Gastrocnemius medialis (tissue), 4 donors: ENCODE data around the gene ARMC6. TPM values are rescaled to one million over a fixed set of nuclear protein-coding genes. Genes with fewer than 3 reads are reported as not detected.
A peak's percentile ranks its signal among the peaks of the same experiment; 100 is the strongest.

ENCODE experiments used
- ATAC-seq, 2 donors: fragments of 150-250 bp; one replicate each; pipeline ENCODE4 v1.9.1; 2016
- DNase-seq, 2 donors: peaks; one replicate each; pipeline ENCODE4 v3.0.0-alpha.2; 2019
- H3K27ac ChIP-seq, 4 donors: fragments of 200-600 bp; sonication (generic); 1 replicate in 1 of 4; 2 replicates in 3 of 4; pipeline ENCODE4 v1.5.1; 2016 to 2018; ENCODE audit warnings: mild to moderate bottlenecking in 2 of 4, moderate library complexity in 1 of 4
- H3K27me3 ChIP-seq, 3 donors: fragments of 200-600 bp; sonication (generic) in 2 of 3; 1 replicate in 1 of 3; 2 replicates in 2 of 3; pipeline versions ENCODE4 v1.5.1 to v1.6.0; 2016 to 2019; ENCODE audit warnings: mild to moderate bottlenecking in 1 of 3, moderate library complexity in 1 of 3
- H3K36me3 ChIP-seq, 2 donors: fragments of 200-600 bp; sonication (generic) in 1 of 2; one replicate each; pipeline ENCODE4 v1.5.1; 2017 to 2018
- H3K4me1 ChIP-seq, 2 donors: fragments of 200-600 bp; sonication (generic) in 1 of 2; one replicate each; pipeline ENCODE4 v1.5.1; 2016 to 2017; ENCODE audit warnings: mild to moderate bottlenecking in 2 of 2
- H3K4me3 ChIP-seq, 4 donors: fragments of 200-600 bp; sonication (generic) in 3 of 4; 1 replicate in 1 of 4; 2 replicates in 3 of 4; pipeline ENCODE4 v1.5.1; 2016 to 2019; ENCODE audit warnings: mild to moderate bottlenecking in 2 of 4
- H3K9me3 ChIP-seq, 3 donors: fragments of 200-600 bp; sonication (generic) in 2 of 3; 1 replicate in 1 of 3; 2 replicates in 2 of 3; pipeline ENCODE4 v1.5.1; 2016 to 2019
- CTCF ChIP-seq, 5 experiments: fragments of 450-650 bp in 3 of 5; fragments of 200-600 bp in 2 of 5; sonication (generic) in 2 of 5; IDR thresholded peaks in 4 of 5; conservative IDR thresholded peaks in 1 of 5; 1 replicate in 4 of 5; 2 replicates in 1 of 5; pipeline ENCODE4 v1.5.1; 2016 to 2019; ENCODE audit warnings: antibody characterized with exemption in 5 of 5, mild to moderate bottlenecking in 3 of 5, moderate library complexity in 3 of 5
- POLR2A ChIP-seq, 2 donors: fragments of 450-650 bp; IDR thresholded peaks; one replicate each; pipeline ENCODE4 v1.6.1; 2017; ENCODE audit warnings: antibody characterized with exemption in 2 of 2, mild to moderate bottlenecking in 2 of 2, moderate library complexity in 2 of 2
- in situ Hi-C, 4 donors: fragments of 200-750 bp; cut with MboI; loops; one replicate each; pipeline versions ENCODE4 v1.15.0 to v1.8.0; 2017; ENCODE audit warnings: low sequenced_read_pairs in 4 of 4
- intact Hi-C: fragments of 100-400 bp; cut with DNase I; formaldehyde crosslinking; loops from one replicate; pipeline ENCODE4 v1.15.1; 2023; ENCODE audit warnings: low total_unique reads
- total RNA-seq, 4 donors: library from RNA; depleted of rRNA; stranded (reverse); fragments of >200 nt; gene quantifications; one replicate each; pipeline versions ENCODE4 v1.1.0 to v1.2.3, GENCODE V29; 2016

The ARMC6 gene
- total RNA-seq, 4 donors from 2014 or later, result 18.2 to 35.7 (median 25.2) TPM

GRCh38 chr19:19039901-19040300 is 6.5 kb downstream of the ARMC6 start:
- peaks cover 7 to 22% of the 10 kb centered on the region in 2 donors for H3K4me1 ChIP-seq
- no peaks in the 10 kb centered on the region for H3K27me3 ChIP-seq
- intact Hi-C loops, result loop anchor here (10.0 kb wide), 1 partner anchor 145 kb away; the partner anchor contains the start of gene CERS1
- no peak for DNase-seq
- H3K36me3 ChIP-seq, result peaks cover 0 to 19% of the 10 kb centered on the region in 2 donors
- no peak for ATAC-seq
- in situ Hi-C loops, result no loop called here
- no peak overlapping the region for H3K4me3 ChIP-seq
- TF ChIP-seq POLR2A (IDR thresholded peaks at IDR 0.05) (no peak), CTCF (IDR thresholded peaks at IDR 0.05 in 4 of 5, conservative IDR thresholded peaks at IDR 0.05 in 1 of 5) (no peak)
- H3K9me3 ChIP-seq, result no peaks in the 10 kb centered on the region
- peak overlapping the region in 1 of 4 donors; percentile 27 for H3K27ac ChIP-seq

- H3K27ac ChIP-seq, result peak overlapping the region in 2 of 4 donors; percentile 21 to 27
- TF ChIP-seq CTCF (IDR thresholded peaks at IDR 0.05 in 4 of 5, conservative IDR thresholded peaks at IDR 0.05 in 1 of 5) (no peak), POLR2A (IDR thresholded peaks at IDR 0.05) (no peak)
- H3K4me3 ChIP-seq, result no peak overlapping the region
- peak; percentile 49 to 69 for ATAC-seq
- H3K27me3 ChIP-seq, result no peaks in the 10 kb centered on the region
- intact Hi-C loops (no loop called here), in situ Hi-C loops (no loop called here)
- peak in 1 of 2 donors; percentile 71 for DNase-seq
- peaks cover 0 to 21% of the 10 kb centered on the region in 2 donors for H3K36me3 ChIP-seq
- no peaks in the 10 kb centered on the region for H3K9me3 ChIP-seq
- H3K4me1 ChIP-seq, result peaks cover 4 to 17% of the 10 kb centered on the region in 2 donors
These were observed 7.0 kb downstream of the ARMC6 start for GRCh38 chr19:19040417-19040816.

GRCh38 chr19:19042732-19043280 is 9.4 kb downstream of the ARMC6 start:
- Histone ChIP-seq H3K27ac (no peak overlapping the region), H3K27me3 (no peaks in the 10 kb centered on the region), H3K36me3 (peaks cover 0 to 21% of the 10 kb centered on the region in 2 donors), H3K4me1 (peaks cover 4 to 6% of the 10 kb centered on the region in 2 donors), H3K4me3 (no peak overlapping the region), H3K9me3 (no peaks in the 10 kb centered on the region)
- ATAC-seq (no peak), DNase-seq (no peak)
- intact Hi-C loops (no loop called here), in situ Hi-C loops (no loop called here)
- no peak for TF ChIP-seq CTCF (IDR thresholded peaks at IDR 0.05 in 4 of 5, conservative IDR thresholded peaks at IDR 0.05 in 1 of 5)
- no peak for TF ChIP-seq POLR2A (IDR thresholded peaks at IDR 0.05)

GRCh38 chr19:19043481-19043880 is 10.1 kb downstream of the ARMC6 start:
- H3K4me1 ChIP-seq, result peaks cover 4 to 6% of the 10 kb centered on the region in 2 donors
- H3K27me3 ChIP-seq, result no peaks in the 10 kb centered on the region
- no peak overlapping the region for H3K4me3 ChIP-seq
- TF ChIP-seq CTCF (IDR thresholded peaks at IDR 0.05 in 4 of 5, conservative IDR thresholded peaks at IDR 0.05 in 1 of 5), result no peak
- no peak for TF ChIP-seq POLR2A (IDR thresholded peaks at IDR 0.05)
- peaks cover 0 to 21% of the 10 kb centered on the region in 2 donors for H3K36me3 ChIP-seq
- no peaks in the 10 kb centered on the region for H3K9me3 ChIP-seq
- no peak for DNase-seq
- in situ Hi-C loops, result no loop called here
- intact Hi-C loops, result no loop called here
- ATAC-seq, result no peak
- no peak overlapping the region for H3K27ac ChIP-seq

- in situ Hi-C loops (no loop called here), intact Hi-C loops (no loop called here)
- no peak for DNase-seq
- H3K9me3 ChIP-seq, result no peaks in the 10 kb centered on the region
- peaks cover 0 to 21% of the 10 kb centered on the region in 2 donors for H3K36me3 ChIP-seq
- H3K4me1 ChIP-seq, result peaks cover 4 to 6% of the 10 kb centered on the region in 2 donors
- no peak for TF ChIP-seq CTCF (IDR thresholded peaks at IDR 0.05 in 4 of 5, conservative IDR thresholded peaks at IDR 0.05 in 1 of 5)
- no peak for TF ChIP-seq POLR2A (IDR thresholded peaks at IDR 0.05)
- H3K4me3 ChIP-seq, result no peak overlapping the region
- no peak for ATAC-seq
- no peak overlapping the region for H3K27ac ChIP-seq
- H3K27me3 ChIP-seq, result no peaks in the 10 kb centered on the region
These were observed 10.5 kb downstream of the ARMC6 start for GRCh38 chr19:19043881-19044280.
